Retinal pigment epithelial cell (primary cell): ENCODE results near the gene NKIRAS1.
"Not testable (repeated sequence)": the region's sequence is repeated elsewhere in the genome, so short reads cannot be mapped to it uniquely, and the experiment has no call there.

ENCODE experiments used
- DNase-seq: peaks from one replicate; pipeline ENCODE4 v3.0.0-alpha.2; 2010; ENCODE audit warnings: low read depth
- H3K4me3 ChIP-seq: 2 replicates; pipeline ENCODE4 v1.5.1; 2011; ENCODE audit warnings: mild to moderate bottlenecking, low read length, control low read depth, moderate library complexity
- TF ChIP-seq, protein P1 (sequence below): conservative IDR thresholded peaks from 2 replicates; pipeline ENCODE4 v1.5.1; 2011; ENCODE audit warnings: low read depth, low read length, control low read depth, inconsistent platforms

NKIRAS1 gene

DNA sequence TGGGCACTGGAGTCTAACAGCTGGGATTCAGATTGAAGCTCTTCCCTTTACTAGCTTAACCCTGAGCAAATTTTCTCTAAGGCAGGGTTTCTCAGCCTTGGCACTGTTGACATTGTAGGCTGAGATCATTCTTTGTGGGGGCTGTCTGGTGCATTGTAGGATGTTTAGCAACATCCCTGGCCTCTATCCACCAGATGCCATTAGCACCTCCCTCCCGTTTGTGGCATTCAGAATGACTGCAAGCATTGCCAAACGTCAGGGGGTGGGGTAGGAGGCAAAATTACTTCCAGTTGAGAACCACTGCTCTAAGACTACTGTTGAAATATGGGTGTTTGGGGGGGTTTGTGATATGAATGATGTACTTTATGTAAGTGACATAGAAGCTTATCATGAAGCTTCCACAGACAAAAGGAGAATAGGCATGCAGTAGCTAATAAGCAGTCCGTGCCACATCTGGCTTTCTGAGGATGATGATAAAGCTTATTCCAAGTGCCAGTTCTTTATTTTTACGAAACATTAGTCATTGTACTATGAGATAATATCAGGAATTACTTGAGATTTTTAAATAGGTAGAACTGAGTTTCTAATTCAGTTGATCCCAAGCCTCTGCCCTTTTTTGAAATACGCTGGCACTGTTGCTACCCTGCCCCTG is 39.3 kb downstream of the NKIRAS1 start:
- DNase-seq = no peak

DNA sequence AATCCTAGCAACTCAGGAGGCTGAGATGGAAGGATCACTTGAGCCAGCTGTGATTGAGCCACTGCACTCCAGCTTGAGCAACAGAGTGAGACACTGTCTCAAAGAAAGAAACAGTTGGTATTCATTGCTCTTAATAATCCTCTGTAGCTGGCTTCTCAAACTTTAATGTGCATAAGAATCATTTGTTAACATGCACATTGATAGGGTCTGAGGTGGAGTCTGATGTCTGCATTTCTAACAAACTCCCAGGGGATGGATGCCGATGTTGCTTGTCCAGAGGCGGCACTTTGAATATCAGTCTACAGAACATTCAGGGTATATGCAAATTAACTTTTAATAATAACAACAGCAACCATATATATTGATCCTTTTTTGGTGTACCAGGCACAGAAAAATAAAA is 39.9 kb downstream of the NKIRAS1 start:
- no peak for DNase-seq
- H3K4me3 ChIP-seq = no peak overlapping the region
- TF ChIP-seq, protein P1, sequence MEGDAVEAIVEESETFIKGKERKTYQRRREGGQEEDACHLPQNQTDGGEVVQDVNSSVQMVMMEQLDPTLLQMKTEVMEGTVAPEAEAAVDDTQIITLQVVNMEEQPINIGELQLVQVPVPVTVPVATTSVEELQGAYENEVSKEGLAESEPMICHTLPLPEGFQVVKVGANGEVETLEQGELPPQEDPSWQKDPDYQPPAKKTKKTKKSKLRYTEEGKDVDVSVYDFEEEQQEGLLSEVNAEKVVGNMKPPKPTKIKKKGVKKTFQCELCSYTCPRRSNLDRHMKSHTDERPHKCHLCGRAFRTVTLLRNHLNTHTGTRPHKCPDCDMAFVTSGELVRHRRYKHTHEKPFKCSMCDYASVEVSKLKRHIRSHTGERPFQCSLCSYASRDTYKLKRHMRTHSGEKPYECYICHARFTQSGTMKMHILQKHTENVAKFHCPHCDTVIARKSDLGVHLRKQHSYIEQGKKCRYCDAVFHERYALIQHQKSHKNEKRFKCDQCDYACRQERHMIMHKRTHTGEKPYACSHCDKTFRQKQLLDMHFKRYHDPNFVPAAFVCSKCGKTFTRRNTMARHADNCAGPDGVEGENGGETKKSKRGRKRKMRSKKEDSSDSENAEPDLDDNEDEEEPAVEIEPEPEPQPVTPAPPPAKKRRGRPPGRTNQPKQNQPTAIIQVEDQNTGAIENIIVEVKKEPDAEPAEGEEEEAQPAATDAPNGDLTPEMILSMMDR = no peak

More for the DNA sequence above, 39.3 kb downstream of the NKIRAS1 start:
- TF ChIP-seq, protein P1 = no peak
- no peak overlapping the region for H3K4me3 ChIP-seq

DNA sequence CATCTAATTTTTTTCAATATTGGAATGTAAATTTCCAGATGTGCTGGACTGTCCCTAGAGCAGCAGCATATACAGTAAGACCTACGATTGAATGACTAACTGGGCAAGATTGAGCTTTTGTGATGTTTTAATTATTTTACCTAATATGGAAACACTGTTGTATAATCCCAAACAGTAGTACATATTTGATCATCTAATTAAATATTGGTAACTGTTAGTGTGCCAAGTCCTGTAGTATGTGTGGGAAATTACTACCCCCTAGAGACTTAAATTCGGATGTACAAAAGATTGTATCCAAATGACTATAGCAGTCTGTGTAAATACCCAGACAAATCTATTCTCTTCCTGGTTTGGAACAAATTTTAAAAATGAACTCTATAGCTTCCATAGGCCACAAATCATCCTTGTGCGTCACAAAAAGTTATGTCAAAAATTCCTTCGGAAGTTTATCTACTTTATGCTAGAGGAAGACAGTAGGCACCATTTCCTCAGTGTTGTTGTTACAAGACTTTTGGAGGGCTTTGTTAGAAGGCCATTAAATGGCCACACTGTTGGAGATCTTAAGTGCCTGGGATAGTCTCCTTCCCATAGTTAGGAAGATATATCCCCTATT is 41.6 kb downstream of the NKIRAS1 start:
- TF ChIP-seq, protein P1 = no peak
- DNase-seq = no peak

DNA sequence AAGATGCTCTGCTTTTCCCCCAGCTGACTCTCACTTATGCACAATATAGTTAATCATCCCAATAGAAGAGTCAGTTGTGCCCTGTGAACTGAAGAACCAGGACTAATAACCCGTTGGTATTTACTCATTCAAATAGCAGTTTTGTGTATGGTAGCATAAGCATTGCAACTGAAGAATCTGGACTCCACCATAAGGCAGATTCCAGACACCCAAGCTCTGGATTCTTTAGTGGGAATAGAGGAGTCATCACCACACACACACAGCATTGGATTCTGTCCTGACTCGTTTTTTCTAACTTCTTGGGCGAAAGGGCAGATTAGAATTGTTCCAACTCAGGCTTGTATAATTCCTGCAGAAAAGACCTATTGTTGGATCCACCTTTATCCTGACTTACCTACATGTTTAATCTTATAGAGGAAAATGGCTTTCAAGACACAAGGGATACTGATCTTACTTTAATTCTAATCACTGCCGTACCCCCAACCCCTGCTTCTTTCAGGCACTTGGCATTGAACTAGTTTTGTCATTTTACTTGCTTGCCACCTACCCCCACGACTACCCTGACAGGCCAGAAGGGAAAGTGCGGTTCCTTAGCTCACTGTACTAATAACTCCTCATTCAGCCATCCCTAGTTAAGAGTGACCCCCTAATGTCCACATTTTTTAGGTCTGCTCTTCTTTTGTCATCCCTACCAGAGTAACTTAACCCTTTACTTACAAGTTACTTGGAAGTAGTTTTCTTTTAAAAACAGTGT is 42.3 kb downstream of the NKIRAS1 start:
- DNase-seq = no peak
- TF ChIP-seq, protein P1 = no peak
- H3K4me3 ChIP-seq = no peak overlapping the region

More for the DNA sequence above, 41.6 kb downstream of the NKIRAS1 start:
- H3K4me3 ChIP-seq = no peak overlapping the region

DNA sequence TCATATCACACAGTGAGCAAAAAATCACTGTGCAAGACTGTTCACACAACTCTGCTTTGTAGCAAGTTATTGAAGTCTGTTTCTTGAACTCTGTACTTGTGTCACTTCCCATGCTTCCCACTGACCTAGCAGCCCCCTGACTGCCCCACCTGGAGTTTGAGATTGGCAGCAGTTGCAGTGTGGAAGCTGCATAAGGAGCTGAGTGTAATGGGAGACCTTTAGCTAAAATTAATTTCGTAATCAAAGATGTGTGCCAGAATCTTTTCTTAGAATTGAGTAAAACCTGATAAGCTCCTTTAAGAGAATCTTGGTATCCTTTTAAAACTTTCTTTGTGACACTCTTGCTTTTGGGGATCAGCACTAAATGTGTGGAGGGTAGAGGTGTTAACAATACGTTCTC is 42.8 kb downstream of the NKIRAS1 start:
- no peak for DNase-seq
- TF ChIP-seq, protein P1 = no peak
- no peak overlapping the region for H3K4me3 ChIP-seq

DNA sequence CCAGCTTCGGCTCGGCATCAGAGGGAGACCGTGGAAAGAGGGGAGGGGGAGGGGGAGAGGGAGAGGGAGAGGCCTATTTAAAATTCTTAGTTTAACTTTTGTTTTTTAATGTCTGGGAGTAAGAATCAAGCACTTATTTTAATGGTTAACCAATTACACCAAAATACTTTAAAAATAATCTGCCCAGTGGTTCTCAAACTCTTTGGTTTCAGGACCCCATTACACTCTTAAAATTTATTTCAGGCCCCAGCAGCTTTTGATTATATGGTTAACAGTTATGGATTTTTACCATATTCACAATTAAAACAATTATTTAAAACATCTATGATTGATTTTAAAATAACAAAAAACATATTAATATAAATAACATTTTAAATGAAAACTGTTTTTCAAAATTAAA is 44.5 kb downstream of the NKIRAS1 start:
- no peak for DNase-seq
- TF ChIP-seq, protein P1 = no peak
- no peak overlapping the region for H3K4me3 ChIP-seq

DNA sequence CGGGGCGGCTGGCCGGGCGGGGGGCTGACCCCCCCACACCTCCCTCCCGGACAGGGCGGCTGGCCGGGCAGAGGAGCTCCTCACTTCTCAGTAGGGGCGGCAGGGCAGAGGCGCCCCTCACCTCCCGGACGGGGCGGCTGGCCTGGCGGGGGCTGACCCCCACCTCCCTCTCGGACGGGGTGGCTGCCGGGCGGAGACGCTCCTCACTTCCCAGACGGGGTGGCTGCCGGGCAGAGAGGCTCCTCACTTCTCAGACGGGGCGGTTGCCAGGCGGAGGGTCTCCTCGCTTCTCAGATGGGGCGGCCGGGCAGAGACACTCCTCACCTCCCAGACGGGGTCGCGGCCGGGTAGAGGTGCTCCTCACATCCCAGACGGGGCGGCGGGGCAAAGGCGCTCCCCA is 45.4 kb downstream of the NKIRAS1 start:
- H3K4me3 ChIP-seq, DNase-seq: not testable (repeated sequence)

DNA sequence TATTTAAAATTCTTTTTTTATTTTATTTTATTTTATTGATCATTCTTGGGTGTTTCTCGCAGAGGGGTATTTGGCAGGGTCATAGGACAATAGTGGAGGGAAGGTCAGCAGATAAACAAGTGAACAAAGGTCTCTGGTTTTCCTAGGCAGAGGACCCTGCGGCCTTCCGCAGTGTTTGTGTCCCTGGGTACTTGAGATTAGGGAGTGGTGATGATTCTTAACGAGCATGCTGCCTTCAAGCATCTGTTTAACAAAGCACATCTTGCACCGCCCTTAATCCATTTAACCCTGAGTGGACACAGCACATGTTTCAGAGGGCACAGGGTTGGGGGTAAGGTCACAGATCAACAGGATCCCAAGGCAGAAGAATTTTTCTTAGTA is 46.1 kb downstream of the NKIRAS1 start:
- not testable (repeated sequence) for DNase-seq, H3K4me3 ChIP-seq
